Measurements from ENCODE around the gene DDIT3.

GRCh38 chr12:57551637-57552305, 31.5 kb upstream of the DDIT3 start:
- TF ChIP-seq CTCF (IDR thresholded peaks at IDR 0.05), result no peak
- TF ChIP-seq POLR2A (IDR thresholded peaks at IDR 0.05), result no peak
